Measurements from ENCODE around the gene EIF2B1.
"Not testable (repeated sequence)": the region's sequence is repeated elsewhere in the genome, so short reads cannot be mapped to it uniquely, and the experiment has no call there.

EIF2B1 gene

DNA sequence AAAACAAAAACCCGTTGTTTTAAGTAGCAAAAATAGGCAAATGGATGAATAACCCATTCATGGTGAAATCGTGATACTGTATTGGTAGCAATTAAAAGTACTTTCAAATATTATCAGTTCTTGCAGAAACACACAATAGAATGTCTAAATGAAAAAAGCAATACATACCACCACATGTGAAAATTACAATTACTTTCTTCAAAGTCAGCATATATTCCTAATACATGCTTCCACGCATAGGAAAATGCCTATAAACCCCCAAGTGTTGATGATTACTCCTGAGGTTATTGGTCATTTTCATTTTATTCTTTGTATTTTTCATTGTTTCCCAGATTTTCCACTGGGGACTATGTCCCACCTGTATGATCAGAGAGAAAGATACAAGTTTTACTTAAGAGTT, 16.3 kb downstream of the EIF2B1 start:
- no peaks in the 10 kb centered on the region for H3K9me3 ChIP-seq (ENCODE audit: severe bottlenecking)
- H3K36me3 ChIP-seq, result peaks cover 94% of the 10 kb centered on the region
- no peak overlapping the region for H3K27ac ChIP-seq
- no peak overlapping the region for H3K4me3 ChIP-seq (ENCODE audit: low read depth, low read length)
- no peaks in the 10 kb centered on the region for H3K27me3 ChIP-seq (ENCODE audit: insufficient read depth, low read depth, severe bottlenecking)
- no peak for TF ChIP-seq CTCF (IDR thresholded peaks at IDR 0.05; ENCODE audit: low read depth, low read length)
- DNase-seq, result no peak

DNA sequence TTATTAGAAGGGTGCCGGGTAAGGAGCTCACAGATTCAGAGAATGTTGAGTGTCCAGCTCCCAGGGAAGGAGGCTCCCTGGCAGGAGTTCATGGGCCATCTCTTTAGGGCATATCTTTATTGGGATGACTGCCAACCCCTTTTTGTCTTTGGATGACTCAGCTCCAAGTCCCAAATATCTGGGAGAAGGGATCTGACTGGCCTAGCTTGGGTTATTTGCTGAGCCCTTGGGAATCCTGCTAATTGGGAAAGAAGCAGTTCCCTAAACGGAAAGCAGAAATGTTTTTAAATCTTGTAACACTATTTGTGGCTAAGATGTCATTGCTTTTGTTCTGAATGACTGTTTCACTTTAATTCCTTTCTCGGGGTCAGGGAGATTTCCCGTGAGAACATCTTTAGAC, 19.0 kb downstream of the EIF2B1 start:
- DNase-seq, result no peak
- Histone ChIP-seq H3K36me3 (peaks cover 92% of the 10 kb centered on the region), H3K4me3 (ENCODE audit: low read depth, low read length) (no peak overlapping the region), H3K27me3 (ENCODE audit: insufficient read depth, low read depth, severe bottlenecking) (no peaks in the 10 kb centered on the region), H3K9me3 (ENCODE audit: severe bottlenecking) (no peaks in the 10 kb centered on the region), H3K27ac (no peak overlapping the region)
- TF ChIP-seq CTCF (IDR thresholded peaks at IDR 0.05; ENCODE audit: low read depth, low read length), result no peak

- Histone ChIP-seq H3K9me3 (ENCODE audit: severe bottlenecking) (no peaks in the 10 kb centered on the region), H3K27ac (no peak overlapping the region), H3K36me3 (peaks cover 92% of the 10 kb centered on the region), H3K27me3 (ENCODE audit: insufficient read depth, low read depth, severe bottlenecking) (no peaks in the 10 kb centered on the region), H3K4me3 (ENCODE audit: low read depth, low read length) (no peak overlapping the region)
- DNase-seq, result no peak
- no peak for TF ChIP-seq CTCF (IDR thresholded peaks at IDR 0.05; ENCODE audit: low read depth, low read length)
Measured at GRCh38 chr12:123614110-123614509, 19.4 kb downstream of the EIF2B1 start.

DNA sequence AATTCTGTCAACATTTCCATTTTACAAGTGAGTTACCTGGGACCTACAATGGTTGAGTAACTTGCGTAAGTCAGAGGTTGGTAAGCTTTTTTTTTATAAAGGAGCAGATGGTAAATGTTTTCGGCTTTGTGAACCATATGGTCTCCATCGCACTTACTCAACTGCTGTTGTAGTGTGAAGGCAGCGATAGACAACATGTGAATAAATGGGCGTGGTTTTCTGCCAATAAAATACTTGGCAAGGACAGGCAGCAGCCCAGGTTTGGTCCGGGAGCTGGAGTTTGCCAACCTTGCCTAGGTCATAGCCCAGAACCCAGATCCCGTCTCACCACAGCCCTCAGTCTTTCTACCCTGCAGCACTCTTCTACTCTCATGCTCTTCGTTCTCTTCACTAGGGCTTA, 25.3 kb downstream of the EIF2B1 start:
- no peak for DNase-seq
- no peak for TF ChIP-seq CTCF (IDR thresholded peaks at IDR 0.05; ENCODE audit: low read depth, low read length)
- H3K4me3 ChIP-seq (ENCODE audit: low read depth, low read length), result no peak overlapping the region
- no peaks in the 10 kb centered on the region for H3K9me3 ChIP-seq (ENCODE audit: severe bottlenecking)
- peaks cover 91% of the 10 kb centered on the region for H3K36me3 ChIP-seq
- H3K27me3 ChIP-seq (ENCODE audit: insufficient read depth, low read depth, severe bottlenecking), result no peaks in the 10 kb centered on the region
- peak overlapping the region; percentile 57 for H3K27ac ChIP-seq

GRCh38 chr12:123607756-123608155, 25.7 kb downstream of the EIF2B1 start:
- Histone ChIP-seq H3K4me3 (ENCODE audit: low read depth, low read length) (no peak overlapping the region), H3K27me3 (ENCODE audit: insufficient read depth, low read depth, severe bottlenecking) (no peaks in the 10 kb centered on the region), H3K27ac (peak overlapping the region; percentile 57), H3K36me3 (peaks cover 87% of the 10 kb centered on the region), H3K9me3 (ENCODE audit: severe bottlenecking) (no peaks in the 10 kb centered on the region)
- no peak for DNase-seq
- TF ChIP-seq CTCF (IDR thresholded peaks at IDR 0.05; ENCODE audit: low read depth, low read length), result no peak

- DNase-seq; H3K4me3 ChIP-seq (ENCODE audit: low read depth, low read length); H3K9me3 ChIP-seq (ENCODE audit: severe bottlenecking); H3K27ac ChIP-seq; H3K27me3 ChIP-seq (ENCODE audit: insufficient read depth, low read depth, severe bottlenecking): not testable (repeated sequence)
- H3K36me3 ChIP-seq, result peaks cover 59% of the 10 kb centered on the region
Measured at GRCh38 chr12:123603495-123603894, 30.0 kb downstream of the EIF2B1 start.
